H1 (cell line): ENCODE measurements around the gene FSCN2. TPM values are rescaled to one million over a fixed set of nuclear protein-coding genes. Genes with fewer than 3 reads are reported as not detected.
A peak's percentile ranks its signal among the peaks of the same experiment; 100 is the strongest.

Source experiments
- CTCF ChIA-PET: fragments of 300-600 bp; sonication (Branson Sonifier 250); formaldehyde crosslinking; loops from one replicate; lab custom pipeline; 2021; ENCODE audit not compliant: partially characterized antibody; lab: Charles Lee
- POLR2A ChIA-PET: fragments of 300-600 bp; sonication (Branson Sonifier 250); formaldehyde crosslinking; loops from one replicate; lab custom pipeline; 2021; ENCODE audit warnings: inconsistent platforms; ENCODE audit not compliant: partially characterized antibody; lab: Charles Lee
- DNase-seq, 2 experiments: peaks; one replicate each; pipeline versions ENCODE4 v3.0.0 to v3.0.0-alpha.2; 2010 to 2022; ENCODE audit warnings: low spot score in 2 of 2, low read depth in 1 of 2, mixed read lengths in 1 of 2
- FAIRE-seq: peaks from 2 replicates; lab custom pipeline; 2011; peaks lifted over from hg19 to GRCh38; lab: Jason Lieb, UNC
- H2AFZ ChIP-seq: 2 replicates; pipeline ENCODE4 v1.8.1; 2012; ENCODE audit warnings: low read length, inconsistent platforms
- H2AK5ac ChIP-seq: 2 replicates; pipeline ENCODE4 v1.6.1; 2013; ENCODE audit warnings: low read depth, low read length
- H2BK120ac ChIP-seq: replicated peaks from 2 replicates; pipeline ENCODE3; 2013; ENCODE audit warnings: low read depth, low read length, inconsistent platforms
- H2BK12ac ChIP-seq: 2 replicates; pipeline ENCODE4 v1.6.1; 2013; ENCODE audit warnings: low read depth, low read length
- H2BK15ac ChIP-seq: 2 replicates; pipeline ENCODE4 v1.6.1; 2013; ENCODE audit warnings: low read length
- H2BK20ac ChIP-seq: 2 replicates; pipeline ENCODE4 v1.6.1; 2013; ENCODE audit warnings: low read length
- H2BK5ac ChIP-seq: 2 replicates; pipeline ENCODE4 v1.6.1; 2013; ENCODE audit warnings: low read depth, low read length
- H3K14ac ChIP-seq: 2 replicates; pipeline ENCODE4 v1.6.1; 2013; ENCODE audit warnings: inconsistent platforms; ENCODE audit not compliant: insufficient read length
- H3K18ac ChIP-seq: 2 replicates; pipeline ENCODE4 v1.6.1; 2013; ENCODE audit warnings: low read length; ENCODE audit errors: extremely low read depth
- H3K23ac ChIP-seq: 2 replicates; pipeline ENCODE4 v1.6.1; 2013; ENCODE audit warnings: inconsistent platforms; ENCODE audit not compliant: insufficient read length
- H3K23me2 ChIP-seq: 2 replicates; pipeline ENCODE4 v1.6.1; 2013; ENCODE audit warnings: low read depth, low read length
- H3K27ac ChIP-seq: 2 replicates; pipeline ENCODE4 v1.6.1; 2011; ENCODE audit warnings: low read depth, low read length, inconsistent platforms
- H3K27me3 ChIP-seq, 4 experiments: replicated peaks in 1 of 4; 1 replicate in 1 of 4; 2 replicates in 3 of 4; pipeline versions ENCODE4 v1.6.1 to v1.8.1; 2011 to 2013; ENCODE audit warnings: low read length in 3 of 4, mild to moderate bottlenecking in 3 of 4, inconsistent platforms in 2 of 4, mixed read lengths in 2 of 4, moderate library complexity in 1 of 4; ENCODE audit not compliant: control insufficient read depth in 3 of 4, insufficient read depth in 3 of 4; ENCODE audit errors: extremely low read depth in 1 of 4
- H3K36me3 ChIP-seq, 4 experiments: 2 replicates each; pipeline versions ENCODE4 v1.6.1 to v1.8.1; 2011 to 2013; ENCODE audit warnings: mild to moderate bottlenecking in 4 of 4, low read length in 3 of 4, moderate library complexity in 2 of 4, control low read depth in 1 of 4, inconsistent platforms in 1 of 4; ENCODE audit not compliant: insufficient read depth in 4 of 4, control insufficient read depth in 2 of 4
- H3K4ac ChIP-seq: replicated peaks from 2 replicates; pipeline ENCODE3; 2013; ENCODE audit warnings: low read length, low read depth, mixed read lengths, inconsistent platforms; ENCODE audit not compliant: insufficient read length
- H3K4me1 ChIP-seq, 4 experiments: replicated peaks in 1 of 4; 1 replicate in 1 of 4; 2 replicates in 3 of 4; pipeline versions ENCODE4 v1.6.1 to v1.8.1; 2011 to 2013; ENCODE audit warnings: low read length in 3 of 4, inconsistent platforms in 2 of 4, mixed read lengths in 1 of 4; ENCODE audit not compliant: insufficient read depth in 4 of 4, control insufficient read depth in 3 of 4
- H3K4me2 ChIP-seq, 2 experiments: 2 replicates each; pipeline versions ENCODE4 v1.6.1 to v1.8.1; 2011 to 2013; ENCODE audit warnings: low read depth in 2 of 2, low read length in 2 of 2, control low read depth in 1 of 2, inconsistent platforms in 1 of 2, mild to moderate bottlenecking in 1 of 2; ENCODE audit not compliant: insufficient read depth in 1 of 2
- H3K4me3 ChIP-seq, 4 experiments: fragments of 200-600, 300-600 bp in 1 of 4; sonication (generic), shearing (Covaris generic), sonication (Bioruptor Twin) in 1 of 4; 2 replicates each; pipeline versions ENCODE4 v1.5.1 to v1.8.1; 2011 to 2016; ENCODE audit warnings: low read length in 4 of 4, low read depth in 3 of 4, control low read depth in 2 of 4, inconsistent platforms in 2 of 4, mild to moderate bottlenecking in 2 of 4, mixed read lengths in 1 of 4, moderate library complexity in 1 of 4; ENCODE audit not compliant: insufficient read depth in 2 of 4; ENCODE audit errors: extremely low read depth in 1 of 4
- H3K56ac ChIP-seq: replicated peaks from 2 replicates; pipeline ENCODE3; 2013; ENCODE audit warnings: low read depth, mild to moderate bottlenecking, mixed read lengths, low read length, inconsistent platforms; ENCODE audit not compliant: insufficient read length
- H3K79me1 ChIP-seq: 2 replicates; pipeline ENCODE4 v1.6.1; 2013; ENCODE audit warnings: low read depth, low read length, control low read depth
- H3K79me2 ChIP-seq, 2 experiments: 2 replicates each; pipeline versions ENCODE4 v1.6.1 to v1.8.1; 2012 to 2013; ENCODE audit warnings: low read length in 2 of 2, mild to moderate bottlenecking in 2 of 2, inconsistent platforms in 1 of 2; ENCODE audit not compliant: insufficient read depth in 2 of 2, control insufficient read depth in 1 of 2
- H3K9ac ChIP-seq, 4 experiments: replicated peaks in 1 of 4; 1 replicate in 1 of 4; 2 replicates in 3 of 4; pipeline versions ENCODE4 v1.6.1 to v1.8.1; 2011 to 2013; ENCODE audit warnings: low read depth in 3 of 4, low read length in 3 of 4, control low read depth in 2 of 4, mild to moderate bottlenecking in 2 of 4, moderate library complexity in 2 of 4, inconsistent platforms in 1 of 4; ENCODE audit errors: extremely low read depth in 1 of 4
- H3K9me3 ChIP-seq, 2 experiments: 2 replicates each; pipeline versions ENCODE4 v1.6.1 to v1.8.1; 2012 to 2013; ENCODE audit warnings: mild to moderate bottlenecking in 2 of 2, moderate library complexity in 2 of 2, control low read depth in 1 of 2, inconsistent platforms in 1 of 2, low read depth in 1 of 2, low read length in 1 of 2, mixed read lengths in 1 of 2; ENCODE audit not compliant: insufficient read depth in 2 of 2
- H4K20me1 ChIP-seq, 2 experiments: replicated peaks in 1 of 2; 2 replicates each; pipeline versions ENCODE3 to v1.8.1; 2011 to 2013; ENCODE audit warnings: inconsistent platforms in 2 of 2, low read length in 2 of 2, mild to moderate bottlenecking in 1 of 2; ENCODE audit not compliant: insufficient read depth in 2 of 2, control insufficient read depth in 1 of 2
- H4K5ac ChIP-seq: 2 replicates; pipeline ENCODE4 v1.6.1; 2013; ENCODE audit warnings: low read length, low read depth, mixed read lengths, inconsistent platforms; ENCODE audit not compliant: insufficient read length
- H4K8ac ChIP-seq: 2 replicates; pipeline ENCODE4 v1.8.0; 2013; ENCODE audit warnings: mild to moderate bottlenecking, moderate library complexity, low read length, inconsistent platforms; ENCODE audit not compliant: insufficient read depth; ENCODE audit errors: extremely low read depth
- H4K91ac ChIP-seq: replicated peaks from 2 replicates; pipeline ENCODE3; 2013; ENCODE audit warnings: low read length, mixed read lengths, inconsistent platforms; ENCODE audit not compliant: insufficient read length
- CBX8 ChIP-seq: fragments of 300-800, 300-1000 bp; sonication (generic); IDR thresholded peaks from 2 replicates; pipeline ENCODE4 v1.7.1; 2016; ENCODE audit warnings: low read depth, low read length, borderline replicate concordance
- EZH2 ChIP-seq: fragments of 200-600 bp; sonication (generic); IDR thresholded peaks from 2 replicates; pipeline ENCODE4 v1.7.1; 2012; ENCODE audit warnings: low read depth, mild to moderate bottlenecking, moderate library complexity, low read length, inconsistent platforms; ENCODE audit not compliant: severe bottlenecking
- RBBP5 ChIP-seq: IDR thresholded peaks from 2 replicates; pipeline ENCODE4 v1.7.1; 2012; ENCODE audit warnings: low read depth, mild to moderate bottlenecking, inconsistent platforms, low read length, moderate library complexity, borderline replicate concordance
- RNF2 ChIP-seq: fragments of 200-900, 300-1000 bp; sonication (generic); IDR thresholded peaks from 2 replicates; pipeline ENCODE4 v1.7.1; 2016; ENCODE audit warnings: borderline replicate concordance, low read depth, mild to moderate bottlenecking, antibody characterized with exemption, low read length; ENCODE audit not compliant: poor library complexity, severe bottlenecking; ENCODE audit errors: missing control alignments
- SAP30 ChIP-seq: fragments of 300-600 bp; sonication (generic); IDR thresholded peaks from 2 replicates; pipeline ENCODE4 v1.7.1; 2012; ENCODE audit warnings: low read length, moderate library complexity, mild to moderate bottlenecking, inconsistent platforms; ENCODE audit not compliant: insufficient read depth, insufficient replicate concordance
- SP4 ChIP-seq: IDR thresholded peaks from 2 replicates; pipeline ENCODE4 v1.6.1; 2012; ENCODE audit warnings: low read length, inconsistent platforms
- SRF ChIP-seq: IDR thresholded peaks from 2 replicates; pipeline ENCODE4 v1.6.1; 2011; ENCODE audit warnings: mild to moderate bottlenecking, low read depth, low read length, moderate library complexity
- WGBS, 2 experiments: shearing (Covaris generic) in 1 of 2; methylation state at CpG; one replicate each; pipeline versions ENCODE4 v1.1.6 to v1.1.7; 2013 to 2015; ENCODE audit warnings: low lambda C conversion rate in 2 of 2, mixed read lengths in 2 of 2, inconsistent platforms in 1 of 2, low coverage in 1 of 2, missing lambda C conversion rate in 1 of 2; ENCODE audit not compliant: insufficient replicate concordance in 2 of 2, insufficient coverage in 1 of 2, insufficient read length in 1 of 2; ENCODE audit errors: extremely low coverage in 1 of 2, missing lambda C conversion rate in 1 of 2; 5-methylcytosine and 5-hydroxymethylcytosine counted together
- polyA plus RNA-seq, 7 experiments: library from polyadenylated mRNA; depleted of rRNA in 3 of 7; stranded (reverse) in 5 of 7; unstranded in 2 of 7; fragments of >200 nt in 5 of 7; fragments of 200-250 nt in 2 of 7; gene quantifications; 1 replicate in 5 of 7; 2 replicates in 1 of 7; 4 replicates in 1 of 7; pipeline versions ENCODE4 v1.2.1 to v1.2.3, GENCODE V29; 2011 to 2013; ENCODE audit warnings: missing spikeins in 2 of 7, mixed read lengths in 2 of 7
- total RNA-seq: library from RNA; stranded (reverse); fragmentation: NEBNext Ultra II Directional; extraction: Animal tissue kit (Norgen Biotek cat#: 25700); gene quantifications from 2 replicates; pipeline ENCODE4 v1.2.1, GENCODE V29; 2021

The FSCN2 gene
- total and polyA plus RNA-seq, 2 of the 8 experiments (the other 6 are each of a cell fraction or from before 2014, with no cell fraction given) = 0.18 to 0.30 TPM

- H3K14ac ChIP-seq = no peak overlapping the region
- no peaks in the 10 kb centered on the region for H3K79me1 ChIP-seq
- peak overlapping the region; percentile 66 for H4K91ac ChIP-seq
- no peaks in the 10 kb centered on the region for H4K20me1 ChIP-seq
- POLR2A ChIA-PET = interaction anchor here (1.0 to 35.8 kb wide), 5 partner anchors 8 to 246 kb away, joined by 3 to 1004 read pairs (median 8); partner anchors contain the start of genes ACTG1 and FSCN2
- no peak overlapping the region; the same call in 1 of the 2 replicates for H2BK15ac ChIP-seq
- H3K23me2 ChIP-seq = peaks cover 2% of the 10 kb centered on the region; the same call in 1 of the 2 replicates
- H3K23ac ChIP-seq = no peak overlapping the region
- H2AK5ac ChIP-seq = no peak overlapping the region
- no peak for FAIRE-seq
- H3K36me3 ChIP-seq = no peaks in the 10 kb centered on the region
- H3K27ac ChIP-seq = no peak overlapping the region
- H3K4me2 ChIP-seq = no peak overlapping the region; a peak in 1 of 4 replicates
- H2AFZ ChIP-seq = no peak overlapping the region
- no peak overlapping the region for H2BK120ac ChIP-seq
- H3K56ac ChIP-seq = no peak overlapping the region
- no peak overlapping the region for H4K8ac ChIP-seq
- H2BK20ac ChIP-seq = peak overlapping the region; percentile 51; the same call in 1 of the 2 replicates
- peaks cover 6 to 28% (median 22%) of the 10 kb centered on the region in 4 experiments for H3K4me1 ChIP-seq
- 80% methylated on average over 5 of the region's 5 CpGs; no CpG with 5 or more reads in 1 of the 2 experiments for WGBS, 2 experiments
- TF ChIP-seq SRF (no peak), RNF2 (no peak), EZH2 (no peak), SP4 (no peak), CBX8 (no peak), SAP30 (no peak), RBBP5 (no peak)
- TF ChIP-seq, all 59 proteins: peak for 0
- Histone ChIP-seq H3K27me3 (peaks cover 0 to 9% (median 4%) of the 10 kb centered on the region in 4 experiments; a peak in 3 of 7 replicates), H3K9ac (no peak overlapping the region), H3K4me3 (no peak overlapping the region), H2BK5ac (peak overlapping the region; percentile 54; the same call in 1 of the 2 replicates), H3K4ac (no peak overlapping the region), H3K9me3 (no peaks in the 10 kb centered on the region), H3K18ac (peak overlapping the region; percentile 53; the same call in 1 of the 2 replicates), H3K79me2 (no peaks in the 10 kb centered on the region), H4K5ac (no peak overlapping the region), H2BK12ac (0 out of 2 replicates have a peak overlapping the region, but pooled peaks have one; percentile 52)
- CTCF ChIA-PET = interaction anchor here (0.6 to 2.7 kb wide), 4 partner anchors 29 to 237 kb away, joined by 3 to 16 read pairs (median 4); no protein-coding TSS in a partner anchor
- no peak for DNase-seq
Observed at GRCh38 chr17:81491181-81491581, 37.0 kb upstream of the FSCN2 start.
